ENCODE results near the gene STPG3. TPM values are rescaled to one million over a fixed set of nuclear protein-coding genes. Genes with fewer than 3 reads are reported as not detected.

The STPG3 gene
- total and polyA plus RNA-seq, 2 of the 13 experiments (the other 11 are each of a cell fraction or from before 2014, with no cell fraction given), result not detected

GRCh38 chr9:137294681-137295237 lies 43.7 kb downstream of the STPG3 start (continued):
- TF ChIP-seq CREBL2 (CRISPR knock-in tag; IDR thresholded peaks at IDR 0.05; ENCODE audit: borderline replicate concordance) (no peak), ZNF615 (CRISPR knock-in tag; IDR thresholded peaks at IDR 0.05; ENCODE audit: borderline replicate concordance) (no peak), MYPOP (CRISPR knock-in tag; IDR thresholded peaks at IDR 0.05) (no peak), ZSCAN25 (CRISPR knock-in tag; IDR thresholded peaks at IDR 0.05) (no peak), DNMT3B (CRISPR knock-in tag; conservative IDR thresholded peaks at IDR 0.05) (no peak), SP2 (CRISPR knock-in tag; IDR thresholded peaks at IDR 0.05) (no peak)

- Histone ChIP-seq H3K9ac (ENCODE audit: insufficient read depth, low read depth, low read length) (peak overlapping the region; percentile 29; the same call in 1 of the 2 replicates), H3K4me3 (replicated peaks in 1 of 3; ENCODE audit: insufficient read depth in 1 of 3, low read depth in 2 of 3, low read length in 3 of 3) (peak overlapping the region; percentile 34 to 67 (median 49); a peak in 5 of 6 replicates), H3K4me2 (ENCODE audit: low read depth, low read length) (peak overlapping the region; percentile 80), H3K36me3 (replicated peaks in 1 of 2; ENCODE audit: control insufficient read depth in 1 of 2, insufficient read depth in 2 of 2, low read length in 2 of 2) (no peaks in the 10 kb centered on the region), H4K20me1 (ENCODE audit: insufficient read depth, low read length) (no peaks in the 10 kb centered on the region), H2AFZ (ENCODE audit: low read length) (no peak overlapping the region), H3K79me2 (ENCODE audit: insufficient read depth, low read length) (no peaks in the 10 kb centered on the region), H3K9me3 (ENCODE audit: low read length) (no peaks in the 10 kb centered on the region), H3K27ac (ENCODE audit: extremely low read length, insufficient read depth, low read length) (no peak overlapping the region), H3K27me3 (ENCODE audit: control insufficient read depth in 1 of 2, insufficient read depth in 2 of 2, low read length in 2 of 2) (peaks cover 4 to 37% of the 10 kb centered on the region in 2 experiments; a peak in 4 of 5 replicates), H3K4me1 (ENCODE audit: insufficient read depth, low read length) (peaks cover 62% of the 10 kb centered on the region)
- ChIA-PET CTCF (ENCODE audit: low intra/inter-chr PET ratio, low total read pairs) (interaction anchor here (1.4 kb wide), 1 partner anchor 112 kb away, joined by 7 read pairs; no protein-coding TSS in a partner anchor), POLR2A (no interaction called here)
- in situ Hi-C loops (cut with HindIII; ENCODE audit: extremely low pct_ligation_motif_present, low pct_unique_long_range_greater_than_20kb), result no loop called here
- no TSS peak for BruUV-seq (replicated peaks)
- intact Hi-C loops (cut with micrococcal nuclease; ENCODE audit: unreplicated experiment), result no loop called here
- no peak for DNase-seq (ENCODE audit: low spot score)
- no peak for FAIRE-seq
- WGBS (ENCODE audit: low lambda C conversion rate), result 13% methylated on average over 3 of the region's 76 CpGs
- ATAC-seq, result peak; percentile 60
- TF ChIP-seq GMEB1 (CRISPR knock-in tag; IDR thresholded peaks at IDR 0.05; ENCODE audit: borderline replicate concordance) (no peak), CBX5 (CRISPR knock-in tag; IDR thresholded peaks at IDR 0.05; ENCODE audit: borderline replicate concordance) (no peak), HOXD1 (CRISPR knock-in tag; IDR thresholded peaks at IDR 0.05) (no peak), HMGXB4 (CRISPR knock-in tag; IDR thresholded peaks at IDR 0.05; ENCODE audit: borderline replicate concordance in 1 of 2, low read depth in 1 of 2) (0 out of 4 replicates have a peak, but pooled peaks of 1 of the 2 experiments have one; percentile 4), ZNF44 (CRISPR knock-in tag; IDR thresholded peaks at IDR 0.05) (no peak), ZFY (CRISPR knock-in tag; IDR thresholded peaks at IDR 0.05) (peak; percentile 30), MLX (CRISPR knock-in tag; IDR thresholded peaks at IDR 0.05) (no peak), KLF15 (CRISPR knock-in tag; IDR thresholded peaks at IDR 0.05; ENCODE audit: borderline replicate concordance) (0 out of 2 replicates have a peak, but pooled peaks have one; percentile 10), ZNF75D (CRISPR knock-in tag; IDR thresholded peaks at IDR 0.05; ENCODE audit: borderline replicate concordance) (no peak), MAZ (IDR thresholded peaks at IDR 0.05; ENCODE audit: borderline replicate concordance, low read depth, low read length) (no peak), MAZ (CRISPR knock-in tag; IDR thresholded peaks at IDR 0.05; ENCODE audit: low read depth) (no peak)
Observed at GRCh38 chr9:137295238-137295811, 44.2 kb downstream of the STPG3 start.

Measured in HepG2 (cell line).